Measurements from ENCODE around the gene DNAJC7.

DNA sequence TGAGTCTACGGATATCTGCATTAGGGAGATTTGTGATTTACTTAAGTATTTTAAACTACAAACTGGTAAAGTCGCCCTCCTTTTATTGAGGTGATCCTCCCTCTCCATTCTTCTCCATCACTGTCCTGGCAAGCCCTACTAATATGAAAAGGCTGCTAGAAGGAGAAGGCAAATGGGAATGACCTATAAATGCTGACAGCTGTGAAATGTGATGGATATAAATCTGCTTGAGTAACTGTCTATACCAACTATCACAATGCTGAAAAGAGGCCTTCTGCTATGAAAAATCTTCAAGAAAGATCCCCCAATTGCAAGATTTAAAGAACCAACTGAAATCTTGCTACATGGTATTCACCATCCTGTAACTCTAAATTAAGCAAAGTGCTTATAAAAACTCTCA, 15.5 kb downstream of the DNAJC7 start:
- TF ChIP-seq, protein P1, sequence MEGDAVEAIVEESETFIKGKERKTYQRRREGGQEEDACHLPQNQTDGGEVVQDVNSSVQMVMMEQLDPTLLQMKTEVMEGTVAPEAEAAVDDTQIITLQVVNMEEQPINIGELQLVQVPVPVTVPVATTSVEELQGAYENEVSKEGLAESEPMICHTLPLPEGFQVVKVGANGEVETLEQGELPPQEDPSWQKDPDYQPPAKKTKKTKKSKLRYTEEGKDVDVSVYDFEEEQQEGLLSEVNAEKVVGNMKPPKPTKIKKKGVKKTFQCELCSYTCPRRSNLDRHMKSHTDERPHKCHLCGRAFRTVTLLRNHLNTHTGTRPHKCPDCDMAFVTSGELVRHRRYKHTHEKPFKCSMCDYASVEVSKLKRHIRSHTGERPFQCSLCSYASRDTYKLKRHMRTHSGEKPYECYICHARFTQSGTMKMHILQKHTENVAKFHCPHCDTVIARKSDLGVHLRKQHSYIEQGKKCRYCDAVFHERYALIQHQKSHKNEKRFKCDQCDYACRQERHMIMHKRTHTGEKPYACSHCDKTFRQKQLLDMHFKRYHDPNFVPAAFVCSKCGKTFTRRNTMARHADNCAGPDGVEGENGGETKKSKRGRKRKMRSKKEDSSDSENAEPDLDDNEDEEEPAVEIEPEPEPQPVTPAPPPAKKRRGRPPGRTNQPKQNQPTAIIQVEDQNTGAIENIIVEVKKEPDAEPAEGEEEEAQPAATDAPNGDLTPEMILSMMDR (IDR thresholded peaks at IDR 0.05): no peak
- TF ChIP-seq POLR2A (IDR thresholded peaks at IDR 0.05): no peak

Measured in lower leg skin (tissue), 3 donors.